ENCODE measurements around the gene SSBP3.

The SSBP3 gene

GRCh38 chr1:54252371-54252936 lies 153.7 kb downstream of the SSBP3 start:
- H3K9ac ChIP-seq (ENCODE audit: insufficient read length): no peak overlapping the region
- TF ChIP-seq EZH2 (IDR thresholded peaks at IDR 0.05) (no peak), FOXP2 (optimal IDR thresholded peaks at IDR 0.05; ENCODE audit: control extremely low read depth, extremely low read length, insufficient read depth) (no peak), POLR2AphosphoS5 (IDR thresholded peaks at IDR 0.05; ENCODE audit: borderline replicate concordance, low read depth, low read length) (no peak)
- H3K4me3 ChIP-seq: no peak overlapping the region
- no peaks in the 10 kb centered on the region for H3K9me3 ChIP-seq (ENCODE audit: low read depth, low read length)
- no peak for DNase-seq (ENCODE audit: low read depth, low spot score)
- H3K36me3 ChIP-seq (ENCODE audit: insufficient read depth, low read length): peaks cover 1% of the 10 kb centered on the region; the same call in 1 of the 2 replicates
- no peak overlapping the region for H3K27ac ChIP-seq

DNA sequence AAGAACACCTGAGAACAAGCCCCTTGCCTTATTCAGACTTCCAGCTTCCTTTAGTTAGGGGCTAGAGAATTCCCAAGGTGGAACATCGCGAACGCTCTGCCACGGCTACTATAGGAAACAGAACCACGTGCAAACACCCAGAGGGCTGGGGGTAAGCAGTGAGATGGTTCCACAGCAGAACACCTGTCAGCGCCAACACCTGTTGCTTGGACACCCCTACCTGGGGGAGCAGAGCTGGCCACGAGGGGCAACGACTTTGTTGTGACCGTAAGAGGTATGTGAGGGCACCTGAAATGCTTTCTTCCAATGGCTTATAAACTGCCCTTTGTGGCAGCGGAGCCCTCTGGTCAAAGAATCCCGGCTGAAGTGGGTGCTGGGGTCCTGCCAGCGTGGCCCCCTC lies 155.5 kb downstream of the SSBP3 start:
- TF ChIP-seq POLR2AphosphoS5 (IDR thresholded peaks at IDR 0.05; ENCODE audit: borderline replicate concordance, low read depth, low read length): no peak
- TF ChIP-seq EZH2 (IDR thresholded peaks at IDR 0.05): no peak
- TF ChIP-seq FOXP2 (optimal IDR thresholded peaks at IDR 0.05; ENCODE audit: control extremely low read depth, extremely low read length, insufficient read depth): no peak
- Histone ChIP-seq H3K4me3 (no peak overlapping the region), H3K9me3 (ENCODE audit: low read depth, low read length) (no peaks in the 10 kb centered on the region), H3K36me3 (ENCODE audit: insufficient read depth, low read length) (no peaks in the 10 kb centered on the region; the same call in 1 of the 2 replicates), H3K9ac (ENCODE audit: insufficient read length) (no peak overlapping the region), H3K27ac (no peak overlapping the region)
- DNase-seq (ENCODE audit: low read depth, low spot score): no peak

DNA sequence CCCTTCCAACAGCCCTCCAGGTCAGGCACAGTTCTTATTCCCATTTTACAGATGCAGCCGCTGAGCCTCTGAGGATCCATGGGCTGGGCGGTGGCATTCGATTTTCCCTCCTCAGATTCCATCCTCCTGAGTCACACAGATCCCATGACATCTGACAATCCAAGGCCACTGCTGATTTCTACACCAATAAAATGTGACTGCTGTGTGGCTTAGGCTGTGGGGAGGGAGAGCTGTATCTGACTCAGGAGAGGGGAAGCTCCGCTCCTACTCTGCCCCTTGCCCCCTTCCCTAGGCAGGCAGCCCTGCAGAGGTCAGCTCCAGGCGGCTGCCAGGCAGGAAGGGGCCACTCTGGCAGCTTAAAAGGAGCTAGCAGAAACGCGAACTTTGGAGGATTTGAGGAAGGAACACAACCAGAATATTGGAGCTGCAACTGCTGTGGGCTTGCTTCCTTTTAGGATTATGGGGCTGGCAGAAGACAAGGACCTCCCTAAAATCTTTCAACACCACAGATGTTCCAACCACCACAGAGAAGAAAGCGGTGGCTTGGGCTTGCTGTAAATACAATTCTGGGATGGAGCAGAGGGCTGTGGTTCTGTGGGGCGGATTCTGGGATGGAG lies 156.3 kb downstream of the SSBP3 start:
- Histone ChIP-seq H3K36me3 (ENCODE audit: insufficient read depth, low read length) (no peaks in the 10 kb centered on the region; the same call in 1 of the 2 replicates), H3K9ac (ENCODE audit: insufficient read length) (no peak overlapping the region), H3K27ac (no peak overlapping the region), H3K9me3 (ENCODE audit: low read depth, low read length) (no peaks in the 10 kb centered on the region), H3K4me3 (no peak overlapping the region)
- TF ChIP-seq FOXP2 (optimal IDR thresholded peaks at IDR 0.05; ENCODE audit: control extremely low read depth, extremely low read length, insufficient read depth): no peak
- TF ChIP-seq POLR2AphosphoS5 (IDR thresholded peaks at IDR 0.05; ENCODE audit: borderline replicate concordance, low read depth, low read length): no peak
- TF ChIP-seq EZH2 (IDR thresholded peaks at IDR 0.05): no peak
- DNase-seq (ENCODE audit: low read depth, low spot score): no peak

- DNase-seq (ENCODE audit: low read depth, low spot score): no peak
- Histone ChIP-seq H3K4me3 (no peak overlapping the region), H3K36me3 (ENCODE audit: insufficient read depth, low read length) (no peaks in the 10 kb centered on the region; the same call in 1 of the 2 replicates), H3K9me3 (ENCODE audit: low read depth, low read length) (no peaks in the 10 kb centered on the region), H3K9ac (ENCODE audit: insufficient read length) (no peak overlapping the region), H3K27ac (no peak overlapping the region)
- TF ChIP-seq EZH2 (IDR thresholded peaks at IDR 0.05): no peak
- no peak for TF ChIP-seq FOXP2 (optimal IDR thresholded peaks at IDR 0.05; ENCODE audit: control extremely low read depth, extremely low read length, insufficient read depth)
- TF ChIP-seq POLR2AphosphoS5 (IDR thresholded peaks at IDR 0.05; ENCODE audit: borderline replicate concordance, low read depth, low read length): no peak
Measured at GRCh38 chr1:54248966-54249365, 157.2 kb downstream of the SSBP3 start.

- peaks cover 3% of the 10 kb centered on the region; the same call in 1 of the 2 replicates for H3K36me3 ChIP-seq (ENCODE audit: insufficient read depth, low read length)
- TF ChIP-seq POLR2AphosphoS5 (IDR thresholded peaks at IDR 0.05; ENCODE audit: borderline replicate concordance, low read depth, low read length): no peak
- no peak for TF ChIP-seq EZH2 (IDR thresholded peaks at IDR 0.05)
- TF ChIP-seq FOXP2 (optimal IDR thresholded peaks at IDR 0.05; ENCODE audit: control extremely low read depth, extremely low read length, insufficient read depth): no peak
- H3K9ac ChIP-seq (ENCODE audit: insufficient read length): no peak overlapping the region
Measured at GRCh38 chr1:54247863-54248515, 158.2 kb downstream of the SSBP3 start.

GRCh38 chr1:54246116-54246721 lies 160.0 kb downstream of the SSBP3 start:
- H3K4me3 ChIP-seq: no peak overlapping the region
- no peak overlapping the region for H3K9ac ChIP-seq (ENCODE audit: insufficient read length)
- H3K9me3 ChIP-seq (ENCODE audit: low read depth, low read length): no peaks in the 10 kb centered on the region
- no peak for DNase-seq (ENCODE audit: low read depth, low spot score)
- no peak overlapping the region for H3K27ac ChIP-seq
- TF ChIP-seq POLR2AphosphoS5 (IDR thresholded peaks at IDR 0.05; ENCODE audit: borderline replicate concordance, low read depth, low read length) (no peak), EZH2 (IDR thresholded peaks at IDR 0.05) (no peak), FOXP2 (optimal IDR thresholded peaks at IDR 0.05; ENCODE audit: control extremely low read depth, extremely low read length, insufficient read depth) (no peak)
- H3K36me3 ChIP-seq (ENCODE audit: insufficient read depth, low read length): peaks cover 4% of the 10 kb centered on the region; the same call in 1 of the 2 replicates

More at GRCh38 chr1:54247863-54248515, 158.2 kb downstream of the SSBP3 start:
- H3K4me3 ChIP-seq: no peak overlapping the region
- H3K9me3 ChIP-seq (ENCODE audit: low read depth, low read length): no peaks in the 10 kb centered on the region
- DNase-seq (ENCODE audit: low read depth, low spot score): no peak
- H3K27ac ChIP-seq: no peak overlapping the region

DNA sequence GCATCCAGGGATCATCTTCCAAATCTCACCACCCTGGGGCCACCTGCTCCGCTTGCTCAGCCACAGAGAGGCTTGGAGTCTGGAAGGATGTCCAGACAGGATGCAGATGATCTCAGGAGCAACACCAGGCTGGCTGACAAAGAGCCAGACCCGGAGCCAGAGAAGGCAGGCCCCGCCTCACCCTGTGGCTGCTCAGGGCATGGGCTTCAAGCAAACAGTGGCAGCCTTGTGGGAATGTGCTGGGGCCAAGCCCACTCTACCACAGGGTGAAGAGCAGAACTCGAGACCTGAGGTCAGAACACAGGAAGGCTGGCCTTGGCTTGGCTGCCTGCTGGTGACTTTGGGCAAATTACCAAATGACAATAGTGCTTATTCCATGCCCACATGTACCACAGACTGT lies 160.7 kb downstream of the SSBP3 start:
- DNase-seq (ENCODE audit: low read depth, low spot score): no peak
- peaks cover 4% of the 10 kb centered on the region; the same call in 1 of the 2 replicates for H3K36me3 ChIP-seq (ENCODE audit: insufficient read depth, low read length)
- no peak overlapping the region for H3K9ac ChIP-seq (ENCODE audit: insufficient read length)

GRCh38 chr1:54244655-54245054 lies 161.5 kb downstream of the SSBP3 start:
- H3K9ac ChIP-seq (ENCODE audit: insufficient read length): no peak overlapping the region
- peaks cover 5% of the 10 kb centered on the region; the same call in 1 of the 2 replicates for H3K36me3 ChIP-seq (ENCODE audit: insufficient read depth, low read length)
- H3K27ac ChIP-seq: no peak overlapping the region
- TF ChIP-seq FOXP2 (optimal IDR thresholded peaks at IDR 0.05; ENCODE audit: control extremely low read depth, extremely low read length, insufficient read depth) (no peak), POLR2AphosphoS5 (IDR thresholded peaks at IDR 0.05; ENCODE audit: borderline replicate concordance, low read depth, low read length) (no peak), EZH2 (IDR thresholded peaks at IDR 0.05) (no peak)
- H3K4me3 ChIP-seq: no peak overlapping the region
- no peaks in the 10 kb centered on the region for H3K9me3 ChIP-seq (ENCODE audit: low read depth, low read length)
- DNase-seq (ENCODE audit: low read depth, low spot score): no peak

More for the DNA sequence above, 160.7 kb downstream of the SSBP3 start:
- Histone ChIP-seq H3K4me3 (no peak overlapping the region), H3K27ac (no peak overlapping the region), H3K9me3 (ENCODE audit: low read depth, low read length) (no peaks in the 10 kb centered on the region)
- TF ChIP-seq EZH2 (IDR thresholded peaks at IDR 0.05) (no peak), POLR2AphosphoS5 (IDR thresholded peaks at IDR 0.05; ENCODE audit: borderline replicate concordance, low read depth, low read length) (no peak), FOXP2 (optimal IDR thresholded peaks at IDR 0.05; ENCODE audit: control extremely low read depth, extremely low read length, insufficient read depth) (no peak)
